SU-DHL-6 (cell line): Measurements from ENCODE around the gene NUPR1.

Experiments
- CTCF ChIP-seq: fragments of 200-600 bp; sonication (generic); IDR thresholded peaks from one replicate; pipeline ENCODE4 v1.5.1; 2017; ENCODE audit warnings: antibody characterized with exemption, mild to moderate bottlenecking, low read length, moderate library complexity; ENCODE audit not compliant: insufficient read depth, poor library complexity, severe bottlenecking
- EZH2phosphoT487 ChIP-seq: fragments of 200-600 bp; sonication (generic), shearing (Covaris generic); conservative IDR thresholded peaks from 2 replicates; pipeline ENCODE4 v1.6.1; 2018; ENCODE audit warnings: mild to moderate bottlenecking, antibody characterized with exemption, low read length, moderate library complexity, mixed read lengths

- TF ChIP-seq CTCF (no peak), EZH2phosphoT487 (no peak)
Measured at GRCh38 chr16:28520672-28521071, 18.1 kb downstream of the NUPR1 start.
